Stimulated activated CD8-positive, alpha-beta memory T cell treated with anti-CD3 and anti-CD28 coated beads, Interleukin-4, amount 100 ng/mL, for 48 hours (primary cell): ENCODE results near the gene TMEM217.

ENCODE experiments used
- DNase-seq: peaks from one replicate; pipeline ENCODE4 v3.0.0-alpha.2; 2020

Gene TMEM217

GRCh38 chr6:37243131-37243815, 14.7 kb downstream of the TMEM217 start:
- no peak for DNase-seq

- no peak for DNase-seq
Measured at GRCh38 chr6:37242429-37243052, 15.4 kb downstream of the TMEM217 start.

GRCh38 chr6:37241775-37242428, 16.0 kb downstream of the TMEM217 start:
- DNase-seq: no peak

- no peak for DNase-seq
Measured at GRCh38 chr6:37241131-37241530, 16.8 kb downstream of the TMEM217 start.

GRCh38 chr6:37239950-37240713, 17.8 kb downstream of the TMEM217 start:
- DNase-seq: peak; percentile 88

GRCh38 chr6:37239526-37239925, 18.4 kb downstream of the TMEM217 start:
- no peak for DNase-seq

GRCh38 chr6:37238381-37238780, 19.6 kb downstream of the TMEM217 start:
- DNase-seq: no peak

- DNase-seq: no peak
Measured at GRCh38 chr6:37237789-37238188, 20.2 kb downstream of the TMEM217 start.

GRCh38 chr6:37236921-37237320, 21.0 kb downstream of the TMEM217 start:
- no peak for DNase-seq

- DNase-seq: no peak
Measured at GRCh38 chr6:37233541-37233940, 24.4 kb downstream of the TMEM217 start.

GRCh38 chr6:37232430-37233017, 25.4 kb downstream of the TMEM217 start:
- no peak for DNase-seq

- DNase-seq: no peak
Measured at GRCh38 chr6:37230104-37230503, 27.8 kb downstream of the TMEM217 start.

GRCh38 chr6:37225350-37226169, 32.4 kb downstream of the TMEM217 start:
- no peak for DNase-seq

GRCh38 chr6:37222992-37223391, 35.0 kb downstream of the TMEM217 start:
- DNase-seq: no peak

- DNase-seq: peak; percentile 81
Measured at GRCh38 chr6:37222125-37222967, 35.6 kb downstream of the TMEM217 start.

- DNase-seq: no peak
Measured at GRCh38 chr6:37221585-37222124, 36.3 kb downstream of the TMEM217 start.

GRCh38 chr6:37218511-37218910, 39.4 kb downstream of the TMEM217 start:
- DNase-seq: no peak

- DNase-seq: no peak
Measured at GRCh38 chr6:37218061-37218460, 39.9 kb downstream of the TMEM217 start.

GRCh38 chr6:37212268-37212667, 45.7 kb downstream of the TMEM217 start:
- DNase-seq: no peak

- peak; percentile 90 for DNase-seq
Measured at GRCh38 chr6:37210313-37210968, 47.5 kb downstream of the TMEM217 start.
